ENCODE data around the gene GNAT2. TPM values are rescaled to one million over a fixed set of nuclear protein-coding genes. Genes with fewer than 3 reads are reported as not detected.
A peak's percentile ranks its signal among the peaks of the same experiment; 100 is the strongest.

Gene GNAT2
- total and polyA plus RNA-seq, 12 donors, result 0.04 TPM; not detected in 11

- Histone ChIP-seq H3K4me1 (peaks cover 9 to 57% (median 41%) of the 10 kb centered on the region in 9 donors), H3K9me3 (no peaks in the 10 kb centered on the region), H3K27ac (peak overlapping the region in 2 of 10 donors; percentile 26 to 36), H3K27me3 (no peaks in the 10 kb centered on the region), H3K36me3 (peaks cover 0 to 37% (median 16%) of the 10 kb centered on the region in 9 donors), H3K4me3 (peak overlapping the region in 1 of 10 donors; percentile 8)
- 73 to 77% methylated on average over 17 of the region's 17 CpGs for WGBS, 2 donors
- DNase-seq (no peak), ATAC-seq (no peak)
- no peak for TF ChIP-seq CTCF (IDR thresholded peaks at IDR 0.05)
- intact Hi-C loops (cut with DNase I), result loop anchor here in 5 of 10 donors (5.0 kb wide), 2 partner anchors 77 to 82 kb away; partner anchors contain the start of gene GNAI3 (in 3 of the 5)
Measured at GRCh38 chr1:109624201-109625010, 5.0 kb upstream of the GNAT2 start.

- H3K27ac ChIP-seq, result peak overlapping the region in 2 of 10 donors; percentile 9 to 97
- intact Hi-C loops (cut with DNase I), result loop anchor here in 1 of 10 donors (5.0 kb wide), 1 partner anchor 76 kb away; the partner anchor contains the start of gene GNAI3
- peaks cover 9 to 63% (median 49%) of the 10 kb centered on the region in 9 donors for H3K4me1 ChIP-seq
- H3K27me3 ChIP-seq, result no peaks in the 10 kb centered on the region
- DNase-seq (no peak), ATAC-seq (no peak)
- peak overlapping the region in 1 of 10 donors; percentile 8 for H3K4me3 ChIP-seq
- H3K9me3 ChIP-seq, result no peaks in the 10 kb centered on the region
- H3K36me3 ChIP-seq, result peaks cover 0 to 30% (median 11%) of the 10 kb centered on the region in 9 donors
- TF ChIP-seq CTCF (IDR thresholded peaks at IDR 0.05), result no peak
- 78% methylated on average over 11 of the region's 11 CpGs for WGBS, 2 donors
Measured at GRCh38 chr1:109623601-109624161, 4.3 kb upstream of the GNAT2 start.

- H3K27me3 ChIP-seq, result no peaks in the 10 kb centered on the region
- no peak for TF ChIP-seq CTCF (IDR thresholded peaks at IDR 0.05)
- intact Hi-C loops (cut with DNase I), result loop anchor here in 1 of 10 donors (5.0 kb wide), 1 partner anchor 76 kb away; the partner anchor contains the start of gene GNAI3
- H3K4me3 ChIP-seq, result peak overlapping the region in 1 of 10 donors; percentile 77
- no peak for ATAC-seq
- H3K36me3 ChIP-seq, result peaks cover 0 to 22% (median 4%) of the 10 kb centered on the region in 9 donors
- 95 to 99% methylated on average over 3 of the region's 3 CpGs for WGBS, 2 donors
- DNase-seq, result no peak
- H3K4me1 ChIP-seq, result peaks cover 9 to 63% (median 56%) of the 10 kb centered on the region in 9 donors
- H3K27ac ChIP-seq, result peak overlapping the region in 1 of 10 donors; percentile 97
- H3K9me3 ChIP-seq, result no peaks in the 10 kb centered on the region
Measured at GRCh38 chr1:109622895-109623294, 3.5 kb upstream of the GNAT2 start.

- intact Hi-C loops (cut with DNase I), result loop anchor here in 1 of 10 donors (5.0 kb wide), 1 partner anchor 75 kb away; the partner anchor contains the start of gene GNAI3
- ATAC-seq (no peak), DNase-seq (no peak)
- peaks cover 9 to 68% (median 57%) of the 10 kb centered on the region in 9 donors for H3K4me1 ChIP-seq
- H3K9me3 ChIP-seq, result no peaks in the 10 kb centered on the region
- WGBS, 2 donors, result 86 to 93% methylated on average over 11 of the region's 11 CpGs
- peak overlapping the region in 1 of 10 donors; percentile 97 for H3K27ac ChIP-seq
- TF ChIP-seq CTCF (IDR thresholded peaks at IDR 0.05), result no peak
- H3K27me3 ChIP-seq, result no peaks in the 10 kb centered on the region
- H3K4me3 ChIP-seq, result peak overlapping the region in 4 of 10 donors; percentile 62 to 77 (median 76)
- peaks cover 0 to 16% (median 0%) of the 10 kb centered on the region in 9 donors for H3K36me3 ChIP-seq
Measured at GRCh38 chr1:109622137-109622892, 2.9 kb upstream of the GNAT2 start.

Measured in heart right ventricle (tissue), 16 donors.